ENCODE data around the gene GPBAR1. TPM values are rescaled to one million over a fixed set of nuclear protein-coding genes. Genes with fewer than 3 reads are reported as not detected.

GPBAR1 gene
- total RNA-seq, 5 donors from 2014 or later (not counting 1 experiment from before 2014, with no cell fraction given) = 0.89 to 2.7 (median 1.2) TPM

DNA sequence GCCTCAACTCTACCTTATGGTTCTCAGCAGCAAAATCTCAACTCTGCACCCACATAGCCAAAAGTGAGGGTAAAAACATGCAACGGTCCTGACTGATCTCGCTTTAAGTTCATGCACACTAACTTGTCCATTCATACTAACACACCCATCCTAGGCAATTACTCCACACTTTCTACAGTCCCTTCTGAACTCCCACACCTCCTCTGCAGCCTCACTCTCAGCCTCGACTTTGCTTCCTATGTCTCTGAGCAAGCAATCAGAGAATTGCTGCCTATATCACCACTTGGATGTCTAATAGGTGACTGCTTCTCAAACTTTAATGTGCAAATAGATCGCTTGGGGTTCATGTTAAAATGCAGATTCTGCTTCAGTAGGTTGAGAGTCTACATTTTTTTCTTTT, 39.3 kb downstream of the GPBAR1 start:
- Mint-ChIP-seq H3K27ac (peak overlapping the region in 1 of 2 donors; percentile 25), H3K4me1 (peaks cover 6 to 8% (median 8%) of the 10 kb centered on the region in 3 donors), H3K36me3 (no peaks in the 10 kb centered on the region), H3K4me3 (no peak overlapping the region), H3K27me3 (no peaks in the 10 kb centered on the region), H3K9me3 (no peaks in the 10 kb centered on the region)
- no peak for DNase-seq
- Histone ChIP-seq H3K27me3 (replicated peaks in 1 of 2; ENCODE audit: control insufficient read depth in 2 of 2, extremely low read depth in 1 of 2, insufficient read depth in 2 of 2, low read length in 1 of 2) (peaks cover 0 to 2% of the 10 kb centered on the region in 2 experiments), H3K4me3 (ENCODE audit: control insufficient read depth in 1 of 2, extremely low read depth in 1 of 2, low read length in 1 of 2) (no peak overlapping the region), H3K36me3 (ENCODE audit: control insufficient read depth in 2 of 2, extremely low read depth in 1 of 2, insufficient read depth in 1 of 2, low read length in 1 of 2) (no peaks in the 10 kb centered on the region), H3K9me3 (no peaks in the 10 kb centered on the region), H3K27ac (ENCODE audit: low read length) (no peak overlapping the region), H3K4me1 (ENCODE audit: control insufficient read depth in 1 of 2, extremely low read depth in 1 of 2, insufficient read depth in 2 of 2, low read length in 2 of 2) (peaks cover 0 to 10% of the 10 kb centered on the region in 2 experiments)
- 69% methylated on average over 3 of the region's 4 CpGs for WGBS (ENCODE audit: insufficient coverage)
- ATAC-seq (replicated peaks in 1 of 4) = no peak
- POLR2A ChIA-PET = no interaction called here
- CTCF ChIA-PET = interaction anchor here in 1 of 2 donors (0.7 kb wide), 1 partner anchor 289 kb away, joined by 4 read pairs; no protein-coding TSS in a partner anchor

DNA sequence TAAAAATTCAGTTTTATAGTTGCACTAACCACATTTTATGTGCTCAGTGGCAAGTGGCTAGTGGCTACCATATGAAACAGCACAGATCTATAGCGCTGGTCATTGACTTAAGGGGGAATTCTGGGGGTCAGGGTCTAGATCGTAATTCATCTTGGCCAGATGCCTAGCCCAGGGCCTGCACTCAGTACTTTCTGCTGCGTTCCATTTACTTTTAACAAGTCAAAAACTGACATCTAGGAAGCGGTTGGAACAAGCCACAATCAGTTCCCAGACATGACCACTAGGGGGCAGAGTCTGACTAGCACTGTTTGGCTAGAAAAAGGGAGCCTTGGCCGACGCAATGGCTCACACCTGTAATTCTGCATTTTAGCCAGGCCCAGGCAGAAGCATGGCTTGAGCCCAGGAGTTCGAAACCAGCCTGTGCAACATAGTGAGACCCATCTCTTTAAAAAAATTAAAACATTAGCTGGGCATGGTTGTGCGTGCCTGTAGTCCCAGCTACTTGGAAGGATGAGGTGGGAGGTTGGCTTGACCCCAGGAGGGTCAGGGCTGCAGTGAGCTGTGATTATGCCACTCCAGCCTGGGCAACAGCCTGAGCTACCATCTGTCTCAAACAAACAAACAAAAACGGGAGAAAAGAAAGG, 40.5 kb downstream of the GPBAR1 start:
- Histone ChIP-seq H3K9me3 (no peaks in the 10 kb centered on the region), H3K27ac (ENCODE audit: low read length) (no peak overlapping the region), H3K4me3 (ENCODE audit: control insufficient read depth in 1 of 2, extremely low read depth in 1 of 2, low read length in 1 of 2) (no peak overlapping the region), H3K36me3 (ENCODE audit: control insufficient read depth in 2 of 2, extremely low read depth in 1 of 2, insufficient read depth in 1 of 2, low read length in 1 of 2) (no peaks in the 10 kb centered on the region), H3K27me3 (replicated peaks in 1 of 2; ENCODE audit: control insufficient read depth in 2 of 2, extremely low read depth in 1 of 2, insufficient read depth in 2 of 2, low read length in 1 of 2) (no peaks in the 10 kb centered on the region), H3K4me1 (ENCODE audit: control insufficient read depth in 1 of 2, extremely low read depth in 1 of 2, insufficient read depth in 2 of 2, low read length in 2 of 2) (peaks cover 0 to 7% of the 10 kb centered on the region in 2 experiments)
- Mint-ChIP-seq H3K9me3 (no peaks in the 10 kb centered on the region), H3K36me3 (no peaks in the 10 kb centered on the region), H3K27ac (peak overlapping the region; percentile 66 to 68), H3K4me1 (peaks cover 6% of the 10 kb centered on the region in 3 donors), H3K27me3 (no peaks in the 10 kb centered on the region), H3K4me3 (no peak overlapping the region)
- DNase-seq (peak; percentile 67 to 93 (median 83)), ATAC-seq (replicated peaks in 1 of 4) (peak; percentile 92 to 95 (median 93))
- 33% methylated on average over 3 of the region's 9 CpGs for WGBS (ENCODE audit: insufficient coverage)
- POLR2A ChIA-PET = interaction anchor here in 1 of 2 donors (0.6 kb wide), 2 partner anchors 28 to 72 kb away, joined by 3 read pairs; no protein-coding TSS in a partner anchor
- CTCF ChIA-PET = interaction anchor here (0.5 to 2.2 kb wide), 24 partner anchors 9 to 421 kb away, joined by 3 to 27 read pairs (median 5); partner anchors contain the start of genes CATIP (in 2 of the 2) and TMBIM1 (in 2 of the 2)

DNA sequence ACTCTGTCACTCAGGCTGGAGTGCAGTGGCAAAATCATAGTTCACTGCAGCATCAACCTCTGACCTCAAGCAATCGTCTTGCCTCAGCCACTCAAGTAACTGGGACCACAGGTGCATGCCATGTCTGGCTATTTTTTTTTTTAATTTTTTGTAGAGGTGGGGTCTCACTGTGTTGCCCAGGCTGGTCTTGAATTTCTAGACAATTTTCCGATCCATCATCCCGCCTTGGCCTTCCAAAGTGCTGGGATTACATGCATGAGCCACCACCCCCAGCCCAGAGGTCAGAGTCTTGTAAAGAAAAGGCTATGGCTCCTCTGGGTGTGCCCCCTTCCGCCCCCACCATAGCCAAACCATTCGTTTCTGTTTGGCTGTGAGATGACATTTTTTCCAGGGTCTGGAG, 44.6 kb downstream of the GPBAR1 start:
- ChIA-PET POLR2A (no interaction called here), CTCF (interaction anchor here in 1 of 2 donors (0.6 to 1.0 kb wide), 2 partner anchors 52 to 158 kb away, joined by 3 read pairs; no protein-coding TSS in a partner anchor)
- Mint-ChIP-seq H3K4me3 (no peak overlapping the region), H3K4me1 (peaks cover 10 to 20% (median 10%) of the 10 kb centered on the region in 3 donors), H3K36me3 (no peaks in the 10 kb centered on the region), H3K9me3 (no peaks in the 10 kb centered on the region), H3K27me3 (peaks cover 0 to 5% of the 10 kb centered on the region in 2 donors), H3K27ac (no peak overlapping the region)
- Histone ChIP-seq H3K4me3 (ENCODE audit: control insufficient read depth in 1 of 2, extremely low read depth in 1 of 2, low read length in 1 of 2) (no peak overlapping the region), H3K4me1 (ENCODE audit: control insufficient read depth in 1 of 2, extremely low read depth in 1 of 2, insufficient read depth in 2 of 2, low read length in 2 of 2) (peaks cover 0 to 7% of the 10 kb centered on the region in 2 experiments), H3K36me3 (ENCODE audit: control insufficient read depth in 2 of 2, extremely low read depth in 1 of 2, insufficient read depth in 1 of 2, low read length in 1 of 2) (no peaks in the 10 kb centered on the region), H3K27me3 (replicated peaks in 1 of 2; ENCODE audit: control insufficient read depth in 2 of 2, extremely low read depth in 1 of 2, insufficient read depth in 2 of 2, low read length in 1 of 2) (peaks cover 0 to 3% of the 10 kb centered on the region in 2 experiments), H3K9me3 (no peaks in the 10 kb centered on the region), H3K27ac (ENCODE audit: low read length) (no peak overlapping the region)
- ATAC-seq (replicated peaks in 1 of 4) (no peak), DNase-seq (no peak)
- WGBS (ENCODE audit: insufficient coverage) = 100% methylated on average over 2 of the region's 5 CpGs

DNA sequence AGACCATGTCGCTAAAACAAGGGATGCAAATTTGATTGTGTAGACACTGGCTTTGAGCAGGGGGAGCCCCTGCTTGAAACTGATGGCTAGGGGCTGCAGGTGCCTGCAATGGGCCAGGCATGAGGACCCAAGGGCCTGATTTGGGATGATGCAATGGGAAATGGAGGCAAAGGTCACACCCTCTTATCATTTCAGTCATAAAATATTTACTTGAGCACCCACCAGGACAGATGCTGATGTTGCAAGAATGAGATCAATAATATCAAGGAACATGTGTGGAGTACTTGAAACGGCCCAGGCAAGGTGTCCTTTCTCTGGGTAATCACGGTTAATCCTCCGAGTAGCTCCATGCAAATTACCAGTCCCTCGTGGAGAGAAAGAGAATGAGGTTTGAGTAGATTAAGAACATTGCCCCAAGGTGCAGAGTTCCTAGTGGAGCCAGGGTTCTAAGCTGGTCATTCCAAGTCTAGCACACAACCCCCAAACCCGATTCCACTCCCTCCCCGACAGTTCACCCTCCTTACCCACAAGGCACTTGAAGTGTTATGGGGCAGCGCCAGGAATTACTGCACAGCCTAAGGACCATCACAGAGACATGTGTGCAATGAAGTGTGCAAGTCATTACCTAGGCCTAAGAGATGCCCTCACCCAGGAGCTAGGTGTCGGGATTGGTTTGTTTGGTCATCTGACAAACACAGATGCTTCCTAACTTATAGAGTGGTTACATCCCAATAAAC, 45.5 kb downstream of the GPBAR1 start:
- Mint-ChIP-seq H3K27me3 (peaks cover 0 to 5% of the 10 kb centered on the region in 2 donors), H3K4me3 (no peak overlapping the region), H3K36me3 (no peaks in the 10 kb centered on the region), H3K9me3 (no peaks in the 10 kb centered on the region), H3K27ac (no peak overlapping the region), H3K4me1 (peaks cover 6 to 17% (median 7%) of the 10 kb centered on the region in 3 donors)
- no peak for ATAC-seq (replicated peaks in 1 of 4)
- Histone ChIP-seq H3K9me3 (no peaks in the 10 kb centered on the region), H3K27ac (ENCODE audit: low read length) (no peak overlapping the region), H3K4me1 (ENCODE audit: control insufficient read depth in 1 of 2, extremely low read depth in 1 of 2, insufficient read depth in 2 of 2, low read length in 2 of 2) (peaks cover 0 to 4% of the 10 kb centered on the region in 2 experiments), H3K27me3 (replicated peaks in 1 of 2; ENCODE audit: control insufficient read depth in 2 of 2, extremely low read depth in 1 of 2, insufficient read depth in 2 of 2, low read length in 1 of 2) (peaks cover 0 to 3% of the 10 kb centered on the region in 2 experiments), H3K4me3 (ENCODE audit: control insufficient read depth in 1 of 2, extremely low read depth in 1 of 2, low read length in 1 of 2) (no peak overlapping the region), H3K36me3 (ENCODE audit: control insufficient read depth in 2 of 2, extremely low read depth in 1 of 2, insufficient read depth in 1 of 2, low read length in 1 of 2) (no peaks in the 10 kb centered on the region)
- WGBS (ENCODE audit: insufficient coverage) = 92% methylated on average over 5 of the region's 9 CpGs
- no peak for DNase-seq
- ChIA-PET POLR2A (no interaction called here), CTCF (interaction anchor here in 1 of 2 donors (0.8 to 1.0 kb wide), 3 partner anchors 14 to 51 kb away, joined by 3 read pairs; no protein-coding TSS in a partner anchor)

DNA sequence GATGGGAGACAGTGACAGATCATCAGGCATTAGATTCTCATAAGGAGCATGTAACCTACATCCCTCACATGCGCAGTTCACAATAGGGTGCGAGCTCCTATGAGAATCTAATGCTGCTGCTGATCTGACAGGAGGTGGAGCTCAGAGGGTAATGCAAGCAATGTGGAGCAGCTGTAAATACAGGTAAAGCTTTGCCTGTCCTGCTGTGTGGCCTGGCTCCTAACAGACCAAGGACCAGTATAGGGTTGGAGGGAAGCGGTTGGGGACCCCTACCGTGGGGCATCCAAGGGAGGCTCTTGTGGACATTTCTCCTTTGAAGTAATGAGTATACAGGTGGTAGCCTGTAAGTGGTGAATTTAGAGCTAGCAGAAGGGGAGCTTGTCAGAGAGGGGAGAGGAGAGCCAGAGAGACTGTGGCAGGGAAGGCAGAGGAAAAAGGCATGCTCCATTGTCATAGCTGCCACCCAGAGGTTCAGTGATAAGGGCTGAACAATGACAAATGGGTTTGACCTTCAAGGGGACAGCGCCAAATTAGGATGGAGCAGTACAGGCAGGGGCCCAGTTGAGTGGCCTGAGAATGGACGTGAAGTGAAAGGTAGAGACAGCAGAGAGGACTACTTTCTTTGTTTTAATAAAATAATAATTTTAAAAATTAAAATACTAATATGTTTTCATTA, 46.7 kb downstream of the GPBAR1 start:
- Mint-ChIP-seq H3K4me1 (peaks cover 4 to 14% (median 7%) of the 10 kb centered on the region in 3 donors), H3K27ac (no peak overlapping the region)
- WGBS (ENCODE audit: insufficient coverage) = 82% methylated on average over 2 of the region's 6 CpGs

More for the DNA sequence above, 46.7 kb downstream of the GPBAR1 start:
- H3K9me3 Mint-ChIP-seq = no peaks in the 10 kb centered on the region
- no peak overlapping the region for H3K4me3 ChIP-seq (ENCODE audit: control insufficient read depth in 1 of 2, extremely low read depth in 1 of 2, low read length in 1 of 2)
- DNase-seq (no peak), ATAC-seq (replicated peaks in 1 of 4) (no peak)
- peaks cover 0 to 5% of the 10 kb centered on the region in 2 donors for H3K27me3 Mint-ChIP-seq
- ChIA-PET POLR2A (no interaction called here), CTCF (interaction anchor here in 1 of 2 donors (0.8 kb wide), 1 partner anchor 15 kb away, joined by 3 read pairs; no protein-coding TSS in a partner anchor)
- H3K4me3 Mint-ChIP-seq = no peak overlapping the region
- no peaks in the 10 kb centered on the region for H3K9me3 ChIP-seq
- H3K27me3 ChIP-seq (replicated peaks in 1 of 2; ENCODE audit: control insufficient read depth in 2 of 2, extremely low read depth in 1 of 2, insufficient read depth in 2 of 2, low read length in 1 of 2) = peaks cover 0 to 3% of the 10 kb centered on the region in 2 experiments
- no peaks in the 10 kb centered on the region for H3K36me3 Mint-ChIP-seq
- H3K4me1 ChIP-seq (ENCODE audit: control insufficient read depth in 1 of 2, extremely low read depth in 1 of 2, insufficient read depth in 2 of 2, low read length in 2 of 2) = no peaks in the 10 kb centered on the region
- no peaks in the 10 kb centered on the region for H3K36me3 ChIP-seq (ENCODE audit: control insufficient read depth in 2 of 2, extremely low read depth in 1 of 2, insufficient read depth in 1 of 2, low read length in 1 of 2)
- no peak overlapping the region for H3K27ac ChIP-seq (ENCODE audit: low read length)

All from T-cell (primary cell).